Hepatocyte (in vitro differentiated cells): Measurements from ENCODE around the gene FGD5. TPM values are rescaled to one million over a fixed set of nuclear protein-coding genes. Genes with fewer than 3 reads are reported as not detected.

Experiments used
- DNase-seq: peaks from one replicate; pipeline ENCODE4 v3.0.0-alpha.2; 2016; ENCODE audit warnings: low spot score
- H2AFZ ChIP-seq: fragments of 200-600 bp; sonication (generic); 2 replicates; pipeline ENCODE4 v1.6.0; 2016; ENCODE audit warnings: antibody characterized with exemption, mild to moderate bottlenecking
- H3K27ac ChIP-seq: fragments of 200-600 bp; sonication (generic); 2 replicates; pipeline ENCODE4 v1.5.1; 2016; ENCODE audit warnings: mild to moderate bottlenecking
- H3K27me3 ChIP-seq: fragments of 200-600 bp; sonication (generic); 2 replicates; pipeline ENCODE4 v1.6.1; 2016
- H3K36me3 ChIP-seq: fragments of 200-600 bp; sonication (generic); replicated peaks from 2 replicates; pipeline ENCODE4 v1.5.1; 2016; ENCODE audit warnings: low read depth; ENCODE audit not compliant: insufficient read depth
- H3K4me1 ChIP-seq: fragments of 200-600 bp; sonication (generic); 2 replicates; pipeline ENCODE4 v1.5.1; 2016; ENCODE audit warnings: mild to moderate bottlenecking, moderate library complexity; ENCODE audit not compliant: insufficient read depth
- H3K4me2 ChIP-seq: fragments of 200-600 bp; sonication (generic); 2 replicates; pipeline ENCODE4 v1.6.0; 2016
- H3K4me3 ChIP-seq: fragments of 200-600 bp; sonication (generic); 2 replicates; pipeline ENCODE4 v1.5.1; 2016; ENCODE audit warnings: mild to moderate bottlenecking
- H3K79me2 ChIP-seq: fragments of 200-600 bp; sonication (generic); 2 replicates; pipeline ENCODE4 v1.6.0; 2017; ENCODE audit warnings: mild to moderate bottlenecking
- H3K9me2 ChIP-seq: fragments of 200-600 bp; sonication (generic); replicated peaks from 2 replicates; pipeline ENCODE4 v1.6.0; 2017; ENCODE audit warnings: mild to moderate bottlenecking; ENCODE audit not compliant: insufficient read depth
- H3K9me3 ChIP-seq: fragments of 200-600 bp; sonication (generic); 2 replicates; pipeline ENCODE4 v1.5.1; 2016; ENCODE audit warnings: low read depth, mild to moderate bottlenecking
- H4K20me1 ChIP-seq: fragments of 200-600 bp; sonication (generic); 2 replicates; pipeline ENCODE4 v1.6.0; 2016; ENCODE audit warnings: mild to moderate bottlenecking; ENCODE audit not compliant: insufficient read depth, poor library complexity, severe bottlenecking
- CTCF ChIP-seq: fragments of 200-600 bp; sonication (generic); IDR thresholded peaks from 2 replicates; pipeline ENCODE4 v1.5.1; 2016; ENCODE audit warnings: antibody characterized with exemption, mild to moderate bottlenecking; ENCODE audit not compliant: poor library complexity
- EZH2 ChIP-seq: fragments of 200-600 bp; sonication (generic); IDR thresholded peaks from 2 replicates; pipeline ENCODE4 v1.6.1; 2016; ENCODE audit warnings: antibody characterized with exemption, mild to moderate bottlenecking, borderline replicate concordance
- EZH2phosphoT487 ChIP-seq: fragments of 200-600 bp; sonication (generic); IDR thresholded peaks from one replicate; pipeline ENCODE4 v1.6.1; 2018; ENCODE audit warnings: antibody characterized with exemption, mild to moderate bottlenecking, low read depth, moderate library complexity; ENCODE audit not compliant: unreplicated experiment, severe bottlenecking
- WGBS: methylation state at CpG from one replicate; pipeline ENCODE4 v1.1.6; 2016; ENCODE audit warnings: low lambda C conversion rate; ENCODE audit errors: missing lambda C conversion rate; 5-methylcytosine and 5-hydroxymethylcytosine counted together
- polyA plus RNA-seq: library from polyadenylated mRNA; unstranded; fragments of >200 nt; fragmentation: Nextera tagmentation; extraction: Ambion mirVana; gene quantifications from 2 replicates; pipeline ENCODE4 v1.2.1, GENCODE V29; 2016
- total RNA-seq: library from RNA; depleted of rRNA; stranded (reverse); fragments of >200 nt; gene quantifications from 2 replicates; pipeline ENCODE4 v1.2.3, GENCODE V29; 2014

The FGD5 gene
- total and polyA plus RNA-seq, 2 experiments from 2014 or later, result 2.9 to 3.3 TPM

GRCh38 chr3:14921034-14921616, 102.4 kb downstream of the FGD5 start:
- Histone ChIP-seq H4K20me1 (no peaks in the 10 kb centered on the region), H2AFZ (no peak overlapping the region), H3K4me2 (no peak overlapping the region), H3K4me3 (no peak overlapping the region), H3K27ac (no peak overlapping the region), H3K79me2 (no peaks in the 10 kb centered on the region), H3K36me3 (no peaks in the 10 kb centered on the region), H3K9me2 (no peaks in the 10 kb centered on the region), H3K9me3 (no peaks in the 10 kb centered on the region), H3K27me3 (no peaks in the 10 kb centered on the region), H3K4me1 (no peaks in the 10 kb centered on the region)
- WGBS, result 25% methylated on average over 10 of the region's 10 CpGs
- TF ChIP-seq EZH2 (no peak), CTCF (peak; percentile 96), EZH2phosphoT487 (no peak)
- peak; percentile 93 for DNase-seq

GRCh38 chr3:14921811-14922705, 103.3 kb downstream of the FGD5 start:
- 87% methylated on average over 19 of the region's 21 CpGs for WGBS
- Histone ChIP-seq H3K4me2 (no peak overlapping the region), H3K27ac (no peak overlapping the region), H4K20me1 (no peaks in the 10 kb centered on the region), H3K36me3 (no peaks in the 10 kb centered on the region), H3K4me3 (no peak overlapping the region), H3K27me3 (no peaks in the 10 kb centered on the region), H3K9me3 (no peaks in the 10 kb centered on the region), H3K4me1 (no peaks in the 10 kb centered on the region), H3K79me2 (no peaks in the 10 kb centered on the region), H2AFZ (no peak overlapping the region), H3K9me2 (no peaks in the 10 kb centered on the region)
- TF ChIP-seq EZH2, result no peak
- TF ChIP-seq CTCF, result no peak
- TF ChIP-seq EZH2phosphoT487, result no peak
- no peak for DNase-seq

- WGBS, result 96% methylated on average over 13 of the region's 13 CpGs
- H3K4me2 ChIP-seq, result no peak overlapping the region
- DNase-seq, result no peak
- H3K79me2 ChIP-seq, result no peaks in the 10 kb centered on the region
- H3K9me3 ChIP-seq, result no peaks in the 10 kb centered on the region
- no peak overlapping the region for H2AFZ ChIP-seq
- TF ChIP-seq EZH2phosphoT487, result no peak
- TF ChIP-seq CTCF, result no peak
- no peak for TF ChIP-seq EZH2
- H3K27me3 ChIP-seq, result no peaks in the 10 kb centered on the region
- no peaks in the 10 kb centered on the region for H3K36me3 ChIP-seq
- H3K9me2 ChIP-seq, result no peaks in the 10 kb centered on the region
- no peaks in the 10 kb centered on the region for H3K4me1 ChIP-seq
- no peak overlapping the region for H3K27ac ChIP-seq
- H3K4me3 ChIP-seq, result no peak overlapping the region
- H4K20me1 ChIP-seq, result no peaks in the 10 kb centered on the region
These were observed 104.1 kb downstream of the FGD5 start for GRCh38 chr3:14922863-14923262.
